ENCODE results near the gene ITGBL1.

DNA sequence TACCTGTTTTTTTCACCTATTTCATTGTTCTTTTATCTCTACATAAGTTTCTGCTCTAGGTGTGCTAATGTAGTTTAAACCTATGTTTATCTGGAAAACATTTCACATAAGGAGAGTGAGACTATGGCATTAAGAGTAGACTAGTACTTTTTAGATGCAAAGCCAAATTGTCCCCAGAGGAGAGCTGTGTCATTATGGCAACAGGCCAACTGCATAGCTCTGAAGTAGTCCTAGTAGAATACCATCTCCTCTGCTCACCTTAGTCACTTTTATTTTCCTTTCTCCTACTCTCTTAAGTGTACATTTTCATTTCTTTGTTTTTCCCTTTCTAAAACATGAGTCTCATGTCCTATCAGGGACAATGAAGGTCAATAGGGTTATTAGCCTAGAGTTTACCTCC lies 123.1 kb downstream of the ITGBL1 start:
- TF ChIP-seq LEF1 (IDR thresholded peaks at IDR 0.05; ENCODE audit: borderline replicate concordance) (no peak), HDGF (IDR thresholded peaks at IDR 0.05; ENCODE audit: borderline replicate concordance) (no peak), FOXM1 (IDR thresholded peaks at IDR 0.05; ENCODE audit: borderline replicate concordance) (no peak), ZNF384 (IDR thresholded peaks at IDR 0.05) (no peak), TARDBP (IDR thresholded peaks at IDR 0.05) (no peak), ELF4 (IDR thresholded peaks at IDR 0.05) (no peak), SP1 (IDR thresholded peaks at IDR 0.05) (no peak), FOXA1 (IDR thresholded peaks at IDR 0.05) (no peak), CTBP1 (IDR thresholded peaks at IDR 0.05; ENCODE audit: borderline replicate concordance) (no peak), NFRKB (IDR thresholded peaks at IDR 0.05) (no peak), ARNT (IDR thresholded peaks at IDR 0.05) (no peak), BHLHE40 (IDR thresholded peaks at IDR 0.05; ENCODE audit: borderline replicate concordance) (no peak)
